GM19467 (cell line): Measurements from ENCODE around the gene SHISAL1.

Experiments used
- ATAC-seq: cut with Tn5 transposase; IDR thresholded peaks from one replicate; pipeline ENCODE4 v1.9.1; 2021; ENCODE audit warnings: mild to moderate bottlenecking, moderate library complexity; ENCODE audit not compliant: unreplicated experiment

SHISAL1 gene

GRCh38 chr22:44213489-44214043 lies 99.2 kb downstream of the SHISAL1 start:
- no peak for ATAC-seq

- ATAC-seq: no peak
These were observed 99.8 kb downstream of the SHISAL1 start for GRCh38 chr22:44212936-44213335.

GRCh38 chr22:44211946-44212930 lies 100.5 kb downstream of the SHISAL1 start:
- ATAC-seq: no peak

GRCh38 chr22:44211256-44211945 lies 101.3 kb downstream of the SHISAL1 start:
- ATAC-seq: no peak

- no peak for ATAC-seq
These were observed 102.0 kb downstream of the SHISAL1 start for GRCh38 chr22:44210722-44211121.

GRCh38 chr22:44209343-44209742 lies 103.4 kb downstream of the SHISAL1 start:
- ATAC-seq: no peak

GRCh38 chr22:44207981-44208317 lies 104.8 kb downstream of the SHISAL1 start:
- no peak for ATAC-seq

GRCh38 chr22:44207173-44207980 lies 105.4 kb downstream of the SHISAL1 start:
- ATAC-seq: no peak

- no peak for ATAC-seq
These were observed 106.1 kb downstream of the SHISAL1 start for GRCh38 chr22:44206696-44207095.

GRCh38 chr22:44206330-44206645 lies 106.5 kb downstream of the SHISAL1 start:
- no peak for ATAC-seq

- ATAC-seq: no peak
These were observed 107.0 kb downstream of the SHISAL1 start for GRCh38 chr22:44205516-44206329.

- ATAC-seq: no peak
These were observed 107.8 kb downstream of the SHISAL1 start for GRCh38 chr22:44204739-44205515.

GRCh38 chr22:44203203-44203602 lies 109.5 kb downstream of the SHISAL1 start:
- ATAC-seq: no peak

- no peak for ATAC-seq
These were observed 110.4 kb downstream of the SHISAL1 start for GRCh38 chr22:44202261-44202789.

GRCh38 chr22:44201665-44202064 lies 111.1 kb downstream of the SHISAL1 start:
- ATAC-seq: no peak

GRCh38 chr22:44200855-44201550 lies 111.7 kb downstream of the SHISAL1 start:
- ATAC-seq: no peak

GRCh38 chr22:44200451-44200850 lies 112.3 kb downstream of the SHISAL1 start:
- no peak for ATAC-seq

GRCh38 chr22:44199866-44200265 lies 112.9 kb downstream of the SHISAL1 start:
- no peak for ATAC-seq

- ATAC-seq: no peak
These were observed 113.6 kb downstream of the SHISAL1 start for GRCh38 chr22:44199164-44199563.
